H9 (cell line): ENCODE results near the gene SCYL3. TPM values are rescaled to one million over a fixed set of nuclear protein-coding genes. Genes with fewer than 3 reads are reported as not detected.

Experiments used
- DNase-seq: peaks from one replicate; pipeline ENCODE4 v3.0.0-alpha.2; 2017
- H2AFZ ChIP-seq: one replicate; pipeline ENCODE4 v1.6.1; 2013; ENCODE audit warnings: mild to moderate bottlenecking, low read length, control low read depth, moderate library complexity
- H2AK5ac ChIP-seq: 2 replicates; pipeline ENCODE4 v1.6.1; 2013; ENCODE audit warnings: low read length, control low read depth, mixed read lengths; ENCODE audit not compliant: insufficient read length
- H2BK120ac ChIP-seq: one replicate; pipeline ENCODE4 v1.6.1; 2013; ENCODE audit warnings: low read depth, mild to moderate bottlenecking, low read length, control low read depth, inconsistent platforms; ENCODE audit not compliant: poor library complexity, severe bottlenecking
- H2BK12ac ChIP-seq: 2 replicates; pipeline ENCODE4 v1.6.1; 2013; ENCODE audit warnings: low read length, control low read depth, mixed read lengths, low read depth; ENCODE audit not compliant: insufficient read length
- H2BK15ac ChIP-seq: 2 replicates; pipeline ENCODE4 v1.6.1; 2013; ENCODE audit warnings: low read depth, low read length, control low read depth
- H2BK20ac ChIP-seq: one replicate; pipeline ENCODE4 v1.6.1; 2013; ENCODE audit warnings: low read depth, mild to moderate bottlenecking, low read length, control low read depth, inconsistent platforms; ENCODE audit not compliant: poor library complexity, severe bottlenecking
- H2BK5ac ChIP-seq: 2 replicates; pipeline ENCODE4 v1.6.1; 2013; ENCODE audit warnings: low read length, control low read depth, mixed read lengths; ENCODE audit not compliant: insufficient read length
- H3K14ac ChIP-seq: 2 replicates; pipeline ENCODE4 v1.6.1; 2013; ENCODE audit warnings: low read length, control low read depth; ENCODE audit not compliant: insufficient read depth
- H3K18ac ChIP-seq: 2 replicates; pipeline ENCODE4 v1.6.1; 2013; ENCODE audit warnings: low read depth, mild to moderate bottlenecking, mixed read lengths, low read length, control low read depth; ENCODE audit not compliant: insufficient read length
- H3K23ac ChIP-seq: 2 replicates; pipeline ENCODE4 v1.6.1; 2013; ENCODE audit warnings: low read length, control low read depth, mixed read lengths, low read depth; ENCODE audit not compliant: insufficient read length
- H3K23me2 ChIP-seq: 2 replicates; pipeline ENCODE4 v1.6.1; 2013; ENCODE audit warnings: low read depth, mild to moderate bottlenecking, mixed read lengths, low read length, control low read depth; ENCODE audit not compliant: insufficient read length, poor library complexity, severe bottlenecking
- H3K27ac ChIP-seq: 2 replicates; pipeline ENCODE4 v1.5.1; 2013; ENCODE audit warnings: low read length, control low read depth, mixed read lengths, low read depth; ENCODE audit not compliant: insufficient read length
- H3K27me3 ChIP-seq: 2 replicates; pipeline ENCODE4 v1.6.1; 2013; ENCODE audit warnings: low read length, control low read depth, inconsistent platforms; ENCODE audit not compliant: insufficient read depth
- H3K4ac ChIP-seq: 2 replicates; pipeline ENCODE4 v1.6.1; 2013; ENCODE audit warnings: low read depth, mild to moderate bottlenecking, control low read depth, inconsistent platforms, low read length, moderate library complexity
- H3K4me1 ChIP-seq: 2 replicates; pipeline ENCODE4 v1.6.1; 2013; ENCODE audit warnings: low read length, control low read depth, inconsistent platforms; ENCODE audit not compliant: insufficient read depth
- H3K4me2 ChIP-seq: 2 replicates; pipeline ENCODE4 v1.6.1; 2013; ENCODE audit warnings: low read length, control low read depth, mixed read lengths; ENCODE audit not compliant: insufficient read length, insufficient read depth
- H3K56ac ChIP-seq: 2 replicates; pipeline ENCODE4 v1.6.1; 2013; ENCODE audit warnings: low read depth, mild to moderate bottlenecking, mixed read lengths, low read length, control low read depth; ENCODE audit not compliant: insufficient read length
- H3K79me1 ChIP-seq: 2 replicates; pipeline ENCODE4 v1.6.1; 2013; ENCODE audit warnings: low read depth, mild to moderate bottlenecking, moderate library complexity, low read length, control low read depth, inconsistent platforms; ENCODE audit not compliant: insufficient read depth, poor library complexity, severe bottlenecking
- H3K79me2 ChIP-seq: 2 replicates; pipeline ENCODE4 v1.6.1; 2013; ENCODE audit warnings: low read length, control low read depth, inconsistent platforms; ENCODE audit not compliant: insufficient read depth
- H3K9ac ChIP-seq: 2 replicates; pipeline ENCODE4 v1.6.1; 2013; ENCODE audit warnings: low read length, control low read depth, mixed read lengths; ENCODE audit not compliant: insufficient read length; ENCODE audit errors: extremely low read depth
- H3K9me3 ChIP-seq: one replicate; pipeline ENCODE4 v1.6.1; 2013; ENCODE audit warnings: low read depth, low read length, inconsistent platforms; ENCODE audit not compliant: control insufficient read depth
- H3T11ph ChIP-seq: one replicate; pipeline ENCODE4 v1.6.1; 2013; ENCODE audit warnings: mild to moderate bottlenecking, low read length, control low read depth, inconsistent platforms
- H4K20me1 ChIP-seq: one replicate; pipeline ENCODE4 v1.6.1; 2013; ENCODE audit not compliant: control insufficient read depth, insufficient read length, insufficient read depth
- H4K5ac ChIP-seq: 2 replicates; pipeline ENCODE4 v1.6.1; 2013; ENCODE audit warnings: low read depth, mild to moderate bottlenecking, mixed read lengths, low read length, control low read depth; ENCODE audit not compliant: insufficient read length
- H4K8ac ChIP-seq: replicated peaks from 2 replicates; pipeline ENCODE4 v1.6.1; 2013; ENCODE audit warnings: low read length, control low read depth, mixed read lengths, low read depth; ENCODE audit not compliant: insufficient read length
- H4K91ac ChIP-seq: 2 replicates; pipeline ENCODE4 v1.6.1; 2013; ENCODE audit warnings: low read depth, mild to moderate bottlenecking, moderate library complexity, mixed read lengths, low read length, control low read depth; ENCODE audit not compliant: insufficient read length
- H3K27ac Mint-ChIP-seq, 3 experiments: 2 replicates in 2 of 3; 3 replicates in 1 of 3; pipeline ENCODE4 v1.8.0; 2020 to 2021; ENCODE audit warnings: mixed read lengths in 3 of 3, mild to moderate bottlenecking in 1 of 3, moderate library complexity in 1 of 3
- H3K27me3 Mint-ChIP-seq: 2 replicates; pipeline ENCODE4 v1.8.0; 2021; ENCODE audit warnings: low read depth, mild to moderate bottlenecking, moderate library complexity, mixed read lengths
- H3K36me3 Mint-ChIP-seq, 3 experiments: 2 replicates in 2 of 3; 3 replicates in 1 of 3; pipeline ENCODE4 v1.8.0; 2020 to 2021; ENCODE audit warnings: low read depth in 3 of 3, mixed read lengths in 3 of 3; ENCODE audit not compliant: insufficient read depth in 1 of 3
- H3K4me1 Mint-ChIP-seq, 2 experiments: 2 replicates each; pipeline ENCODE4 v1.8.0; 2020; ENCODE audit warnings: mixed read lengths in 2 of 2
- H3K4me3 Mint-ChIP-seq, 2 experiments: 2 replicates in 1 of 2; 3 replicates in 1 of 2; pipeline ENCODE4 v1.8.0; 2020 to 2021; ENCODE audit warnings: mild to moderate bottlenecking in 2 of 2, mixed read lengths in 2 of 2, moderate library complexity in 1 of 2
- H3K9me3 Mint-ChIP-seq, 2 experiments: 2 replicates in 1 of 2; 3 replicates in 1 of 2; pipeline ENCODE4 v1.8.0; 2020; ENCODE audit warnings: mild to moderate bottlenecking in 2 of 2, mixed read lengths in 2 of 2, moderate library complexity in 1 of 2
- WGBS: extraction: QIAGEN DNeasy Blood & Tissue Kit; methylation state at CpG from one replicate; pipeline ENCODE4 v1.1.7; 2013; ENCODE audit warnings: missing lambda C conversion rate, low lambda C conversion rate, mixed read lengths; ENCODE audit not compliant: insufficient read length; ENCODE audit errors: extremely low coverage; 5-methylcytosine and 5-hydroxymethylcytosine counted together
- total RNA-seq: library from RNA; stranded (reverse); gene quantifications from 2 replicates; pipeline ENCODE4 v1.2.1, GENCODE V29; 2021
- TF ChIP-seq, protein P1 (sequence below): fragments of 200-600 bp; sonication (generic); conservative IDR thresholded peaks from 3 replicates; pipeline ENCODE4 v1.8.0; 2021; ENCODE audit warnings: antibody characterized with exemption, mild to moderate bottlenecking

SCYL3 gene
- total RNA-seq, 1 experiment from 2014 or later = 3.9 TPM

DNA sequence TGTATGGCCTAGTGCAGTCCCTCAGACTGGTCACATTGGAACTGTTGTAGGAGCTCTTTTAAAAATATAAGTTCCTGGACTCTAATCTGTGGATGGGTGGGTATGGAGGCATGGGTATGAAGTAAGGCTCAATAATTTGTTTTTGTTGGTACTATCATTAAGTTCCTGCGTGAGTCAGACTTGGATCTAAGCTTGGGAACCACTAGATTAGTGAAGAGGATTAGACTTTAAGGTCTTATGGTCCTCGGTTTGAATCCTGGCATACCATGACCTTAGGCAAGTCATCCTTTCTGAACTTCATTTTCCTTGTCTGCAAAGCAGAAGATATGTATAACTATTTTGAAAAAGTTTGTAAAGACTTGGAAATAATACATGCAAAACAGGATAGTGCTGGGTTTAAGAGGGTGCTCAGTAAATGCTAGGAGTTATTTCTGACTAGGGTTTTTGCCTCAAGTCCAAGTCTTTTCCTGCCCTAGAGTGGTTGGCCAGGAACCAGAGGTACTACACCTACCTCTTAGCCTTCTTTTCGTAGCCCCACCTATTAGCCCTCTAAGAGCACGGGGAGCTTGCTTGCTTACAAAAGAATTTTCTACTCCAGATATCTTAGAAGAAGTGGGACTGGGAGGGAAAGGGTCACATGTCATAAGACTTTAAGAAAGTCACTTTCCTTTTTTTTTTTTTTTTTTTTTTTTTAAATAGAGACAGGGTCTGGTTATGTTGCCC lies 60.4 kb downstream of the SCYL3 start:
- Mint-ChIP-seq H3K9me3 (no peaks in the 10 kb centered on the region), H3K36me3 (peaks cover 25 to 57% (median 52%) of the 10 kb centered on the region in 3 experiments), H3K27ac (no peak overlapping the region), H3K27me3 (no peaks in the 10 kb centered on the region), H3K4me3 (no peak overlapping the region), H3K4me1 (no peaks in the 10 kb centered on the region)
- no peaks in the 10 kb centered on the region for H3K27me3 ChIP-seq
- H3T11ph ChIP-seq = no peak overlapping the region
- H2BK120ac ChIP-seq = no peak overlapping the region
- H3K56ac ChIP-seq = no peak overlapping the region
- H4K8ac ChIP-seq = no peak overlapping the region
- no peak overlapping the region for H2BK12ac ChIP-seq
- no peaks in the 10 kb centered on the region for H3K79me1 ChIP-seq
- no peak overlapping the region for H3K4me2 ChIP-seq
- H3K27ac ChIP-seq = no peak overlapping the region
- H2AFZ ChIP-seq = no peak overlapping the region
- TF ChIP-seq, protein P1, sequence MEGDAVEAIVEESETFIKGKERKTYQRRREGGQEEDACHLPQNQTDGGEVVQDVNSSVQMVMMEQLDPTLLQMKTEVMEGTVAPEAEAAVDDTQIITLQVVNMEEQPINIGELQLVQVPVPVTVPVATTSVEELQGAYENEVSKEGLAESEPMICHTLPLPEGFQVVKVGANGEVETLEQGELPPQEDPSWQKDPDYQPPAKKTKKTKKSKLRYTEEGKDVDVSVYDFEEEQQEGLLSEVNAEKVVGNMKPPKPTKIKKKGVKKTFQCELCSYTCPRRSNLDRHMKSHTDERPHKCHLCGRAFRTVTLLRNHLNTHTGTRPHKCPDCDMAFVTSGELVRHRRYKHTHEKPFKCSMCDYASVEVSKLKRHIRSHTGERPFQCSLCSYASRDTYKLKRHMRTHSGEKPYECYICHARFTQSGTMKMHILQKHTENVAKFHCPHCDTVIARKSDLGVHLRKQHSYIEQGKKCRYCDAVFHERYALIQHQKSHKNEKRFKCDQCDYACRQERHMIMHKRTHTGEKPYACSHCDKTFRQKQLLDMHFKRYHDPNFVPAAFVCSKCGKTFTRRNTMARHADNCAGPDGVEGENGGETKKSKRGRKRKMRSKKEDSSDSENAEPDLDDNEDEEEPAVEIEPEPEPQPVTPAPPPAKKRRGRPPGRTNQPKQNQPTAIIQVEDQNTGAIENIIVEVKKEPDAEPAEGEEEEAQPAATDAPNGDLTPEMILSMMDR = no peak
- DNase-seq = no peak
- no peak overlapping the region for H3K4ac ChIP-seq
- H3K9me3 ChIP-seq = no peaks in the 10 kb centered on the region
- H3K79me2 ChIP-seq = no peaks in the 10 kb centered on the region
- no peak overlapping the region for H2BK5ac ChIP-seq
- no peak overlapping the region for H4K5ac ChIP-seq
- H3K23me2 ChIP-seq = no peaks in the 10 kb centered on the region
- H3K4me1 ChIP-seq = no peaks in the 10 kb centered on the region
- no peak overlapping the region for H3K9ac ChIP-seq
- no CpG with 5 or more reads among the region's 4 CpGs for WGBS
- H2AK5ac ChIP-seq = no peak overlapping the region
- no peak overlapping the region for H2BK20ac ChIP-seq
- H4K20me1 ChIP-seq = no peaks in the 10 kb centered on the region
- H4K91ac ChIP-seq = no peak overlapping the region
- no peak overlapping the region for H2BK15ac ChIP-seq
- no peak overlapping the region for H3K23ac ChIP-seq
- H3K18ac ChIP-seq = no peak overlapping the region
- no peak overlapping the region for H3K14ac ChIP-seq
